DMS 273 treated with DMSO at 0.1 percent for 48 hours (cell line): ENCODE measurements around the gene UCKL1.
"Not testable (repeated sequence)": the region's sequence is repeated elsewhere in the genome, so short reads cannot be mapped to it uniquely, and the experiment has no call there.

Experiments
- DNase-seq: peaks from one replicate; lab custom pipeline; 2025; lab: John Stamatoyannopoulos, UW

UCKL1 gene

DNA sequence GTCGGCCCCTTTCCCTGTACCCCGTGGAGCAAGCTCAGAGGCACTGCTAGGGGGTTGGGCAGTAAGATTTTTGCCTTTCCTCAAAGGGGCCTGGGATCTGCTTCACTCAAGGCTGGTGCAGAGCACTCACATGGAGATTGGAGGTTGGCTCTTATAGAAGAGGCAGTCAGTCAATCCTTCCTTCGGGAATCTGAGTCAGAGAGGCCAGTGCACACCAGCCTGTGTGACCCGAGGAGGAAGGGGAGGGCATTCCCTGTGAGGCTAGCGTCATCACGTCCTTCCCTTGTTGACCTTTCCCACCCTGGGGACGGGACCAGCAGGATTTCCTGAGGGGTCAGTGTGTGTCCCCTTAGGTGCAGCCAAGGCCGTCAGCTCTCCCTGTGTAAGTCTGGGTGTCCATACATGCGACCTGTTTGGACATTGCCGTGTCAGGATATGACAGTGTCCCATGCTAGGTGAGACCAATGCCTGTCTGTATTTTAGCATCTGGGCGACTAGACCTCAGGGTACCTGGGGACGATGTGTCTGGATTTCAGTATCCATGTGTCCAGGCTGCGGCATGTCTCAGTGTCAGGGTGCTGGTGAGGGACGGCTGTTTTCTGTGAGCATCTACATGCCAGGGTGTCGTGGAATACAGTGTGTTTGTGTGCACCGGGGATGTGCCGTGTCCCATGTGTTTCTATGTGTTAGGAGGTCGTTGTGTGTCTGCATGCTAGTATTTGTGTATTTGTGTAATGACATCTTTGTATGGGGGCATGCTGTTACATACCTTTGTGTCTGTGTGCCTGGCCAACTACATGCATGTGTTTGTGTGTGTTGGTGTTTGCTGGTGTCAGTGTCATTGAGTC is 16.3 kb upstream of the UCKL1 start:
- DNase-seq, result no peak

DNA sequence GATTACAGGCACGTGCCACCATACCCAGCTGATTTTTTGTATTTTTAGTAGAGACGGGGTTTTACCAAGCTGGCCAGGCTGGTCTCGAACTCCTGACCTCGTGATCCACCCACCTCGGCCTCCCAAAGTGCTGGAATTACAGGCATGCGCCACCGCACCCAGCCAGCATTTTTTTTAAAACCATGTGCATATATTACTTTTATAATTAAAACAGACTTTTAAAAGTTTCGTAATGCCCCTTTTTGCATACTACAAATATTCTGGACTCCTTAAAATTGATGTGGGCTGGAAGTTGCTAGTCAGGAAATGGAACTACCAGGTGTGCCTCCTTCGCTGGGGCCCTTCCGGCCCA is 15.7 kb upstream of the UCKL1 start:
- DNase-seq, result not testable (repeated sequence)

DNA sequence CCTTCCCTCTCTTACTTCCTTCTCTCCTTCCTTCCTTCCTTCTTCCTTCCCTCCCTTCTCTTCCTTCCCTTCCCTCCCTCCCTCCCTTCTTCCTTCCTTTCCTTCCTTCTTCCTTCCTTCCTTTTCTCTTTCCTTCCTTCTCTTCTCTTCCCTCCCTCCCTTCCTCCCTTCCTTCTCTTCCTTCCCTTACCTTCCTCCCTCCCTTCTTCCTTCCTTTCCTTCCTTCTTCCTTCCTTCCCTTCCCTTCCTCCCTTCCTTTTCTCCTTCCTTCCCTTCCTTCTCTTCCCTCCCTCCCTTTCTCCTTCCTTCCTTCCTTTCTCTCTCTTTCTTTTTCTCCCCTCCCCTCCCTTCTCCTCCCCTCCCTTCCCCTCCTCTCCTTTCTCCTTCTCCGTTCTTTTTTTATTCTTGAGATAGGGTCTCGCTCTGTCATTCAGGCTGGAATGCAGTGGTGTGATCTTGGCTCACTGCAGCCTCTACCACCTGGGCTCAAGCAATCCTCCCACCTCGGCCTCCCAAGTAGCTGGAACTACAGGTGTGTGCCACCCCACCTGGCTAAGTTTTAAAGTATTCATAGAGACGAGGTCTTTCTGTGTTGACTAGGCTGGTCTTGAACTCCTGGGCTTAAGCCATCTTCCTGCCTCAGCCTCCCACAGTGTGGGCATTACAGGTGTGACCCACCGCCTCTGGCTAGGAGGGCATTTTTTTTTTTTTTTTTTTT is 14.7 kb upstream of the UCKL1 start:
- DNase-seq, result no peak

DNA sequence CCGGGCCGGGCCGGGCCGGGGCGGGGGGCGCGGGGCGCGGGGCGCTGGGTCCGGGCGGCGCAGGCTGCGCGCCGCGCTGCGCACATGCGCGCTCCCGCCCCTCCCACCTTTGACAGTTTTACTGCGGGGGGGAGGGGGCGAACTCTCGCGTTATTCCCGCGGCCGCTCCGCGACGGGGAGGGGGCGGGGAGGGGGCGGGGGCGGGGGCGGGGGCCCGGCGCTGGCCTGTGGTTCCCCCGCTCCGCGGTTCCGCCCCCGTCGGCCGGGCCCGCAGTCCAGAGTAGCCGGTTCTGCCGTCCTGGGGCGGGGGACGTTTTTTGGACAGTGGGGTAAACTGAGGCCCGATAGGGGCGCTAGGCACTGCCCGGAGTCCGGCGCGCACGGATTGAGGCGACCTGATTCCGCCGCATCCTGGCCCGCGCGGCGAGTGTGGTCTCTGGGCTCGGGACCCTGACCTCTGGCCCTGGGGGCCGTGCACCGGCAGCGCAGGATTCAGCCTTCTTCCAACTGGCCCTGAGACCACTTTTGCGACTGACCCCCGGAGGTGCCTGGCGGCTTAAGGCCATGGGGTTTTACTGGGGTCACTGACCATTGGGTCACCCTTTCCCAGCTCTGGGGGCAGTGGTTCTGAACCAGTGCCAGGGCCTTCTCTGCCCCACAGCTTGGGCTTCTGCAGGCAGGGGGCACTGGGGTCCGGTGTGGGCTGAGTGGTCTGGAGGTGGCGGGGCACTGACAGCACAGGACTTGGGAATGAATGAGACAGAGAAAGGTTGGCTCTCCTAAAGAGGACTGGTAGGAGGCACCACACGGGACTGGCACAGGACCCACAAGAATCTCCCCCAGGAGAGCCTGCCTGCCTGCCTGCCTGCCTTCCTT is 13.9 kb upstream of the UCKL1 start, which contains the start of gene ZNF512B:
TSS of gene ZNF512B (minus strand) at position 93 of the 876 bp plus-strand sequence. CDS start 1,980 bp downstream, outside the sequence.
- DNase-seq, result no peak

DNA sequence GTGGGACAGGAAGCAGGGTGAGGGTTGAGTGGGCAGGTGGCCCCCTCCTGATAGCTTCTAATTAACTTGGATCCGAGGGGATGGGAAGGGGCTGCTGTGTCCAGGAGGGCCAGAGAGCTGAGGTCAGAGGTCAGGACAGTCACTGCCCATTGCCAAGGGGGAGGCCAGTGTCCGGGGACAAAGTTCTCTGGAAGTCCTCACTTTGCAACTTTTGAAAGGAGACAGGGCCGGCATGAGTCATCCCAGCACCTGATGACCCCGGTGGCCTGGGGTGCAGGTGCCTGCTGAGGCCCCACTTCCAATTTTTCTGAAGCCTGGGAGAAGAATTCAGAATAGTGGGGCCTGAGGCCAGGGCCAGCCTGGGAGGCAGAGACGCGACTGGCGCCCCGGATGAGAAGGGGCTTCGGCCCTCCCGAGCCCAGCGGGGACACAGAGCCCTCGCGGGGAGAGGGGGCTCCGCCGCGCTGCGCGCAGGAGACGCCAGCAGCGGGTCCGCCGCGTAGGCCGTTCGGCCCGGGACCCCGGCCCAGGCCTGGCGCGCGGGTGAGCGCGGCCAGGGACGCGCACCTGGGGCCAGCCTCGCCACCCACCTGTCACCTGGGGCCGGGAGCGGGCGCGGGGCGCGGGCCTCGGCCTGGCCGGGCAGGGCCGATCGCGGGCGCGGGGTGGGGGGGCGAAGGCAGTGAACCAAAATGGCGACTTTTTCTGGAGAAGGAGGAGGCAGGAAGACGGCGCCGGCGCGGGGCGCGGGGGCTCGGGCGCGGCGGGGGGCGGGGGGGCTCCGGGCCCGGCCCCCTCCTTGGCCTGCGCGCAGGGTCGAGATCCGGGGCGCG is 12.9 kb upstream of the UCKL1 start:
- DNase-seq, result no peak

DNA sequence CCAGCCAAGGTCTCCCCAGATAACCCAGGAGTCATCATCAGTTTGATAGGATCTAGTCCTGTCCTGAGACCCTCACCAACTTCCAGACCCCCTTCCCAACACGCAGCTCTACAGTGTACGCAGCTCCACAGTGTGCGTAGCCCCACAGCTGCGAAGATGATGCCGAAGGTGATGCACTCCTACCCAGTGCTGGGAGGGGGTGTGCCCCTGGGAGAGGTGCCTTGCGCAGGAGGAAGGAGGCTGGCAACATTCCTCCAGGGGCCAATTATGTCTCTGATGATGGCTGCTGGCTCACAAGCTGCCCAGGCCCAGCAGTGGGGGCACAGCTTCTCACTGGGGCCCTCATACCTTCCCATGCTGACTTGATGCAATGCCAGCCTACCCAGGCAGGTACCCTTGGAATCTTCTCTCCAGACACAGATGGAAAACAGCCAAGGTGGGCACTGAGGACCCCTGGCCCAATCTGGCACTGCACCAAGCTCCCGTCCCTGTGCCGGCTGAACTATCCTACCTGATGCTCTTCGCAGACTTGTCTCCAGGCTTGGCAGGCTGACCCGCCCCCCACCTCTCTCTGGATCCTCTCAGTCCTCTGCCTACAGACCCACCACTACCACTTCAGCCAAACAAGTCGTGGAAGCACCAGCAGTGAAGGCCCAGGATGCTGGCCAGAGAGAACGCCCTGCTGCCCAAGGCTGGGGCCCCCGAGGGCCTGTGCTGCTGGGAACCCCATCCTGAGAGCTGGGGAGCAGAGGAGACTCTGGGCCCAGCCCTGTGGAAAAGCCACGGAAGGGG is 12.1 kb upstream of the UCKL1 start:
- DNase-seq, result no peak

DNA sequence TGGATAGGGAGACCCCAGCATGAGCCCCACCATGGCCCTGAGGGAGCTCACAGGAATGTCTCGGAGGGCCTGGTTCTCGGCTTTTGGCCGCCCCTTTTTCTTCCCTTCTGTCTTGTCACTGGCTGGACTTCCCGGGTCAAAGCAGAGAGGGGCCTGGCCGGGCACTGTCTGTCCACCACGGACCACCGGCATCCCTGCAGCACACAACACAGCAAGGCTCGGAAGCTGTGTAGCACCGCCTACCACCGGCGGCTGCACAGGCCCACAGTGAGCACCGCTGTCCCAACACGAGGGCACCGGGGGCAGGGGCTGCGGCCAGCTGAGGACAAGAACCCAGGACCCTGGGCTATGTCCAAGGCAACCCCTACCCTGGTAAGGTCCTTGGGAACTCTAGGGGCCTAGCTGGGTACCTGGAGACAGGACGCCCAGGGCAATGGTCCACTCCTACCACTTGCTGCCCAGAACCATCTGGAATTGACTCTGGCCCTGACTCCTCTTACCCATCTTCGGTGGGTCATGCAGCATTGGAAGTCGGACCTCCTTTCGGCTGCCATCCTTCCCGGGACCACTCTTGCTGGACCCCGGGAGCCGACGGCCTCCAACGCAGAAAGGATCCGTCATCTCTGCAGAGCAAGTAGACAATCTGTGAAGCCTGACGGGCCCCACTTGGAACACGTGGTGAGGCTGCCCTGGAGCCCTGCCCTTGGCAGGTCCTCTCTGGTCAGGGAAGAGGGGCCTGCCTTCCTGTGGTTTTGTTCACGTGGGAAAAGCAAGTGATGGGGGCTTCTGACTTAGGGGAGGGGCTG is 11.3 kb upstream of the UCKL1 start:
- DNase-seq, result no peak

DNA sequence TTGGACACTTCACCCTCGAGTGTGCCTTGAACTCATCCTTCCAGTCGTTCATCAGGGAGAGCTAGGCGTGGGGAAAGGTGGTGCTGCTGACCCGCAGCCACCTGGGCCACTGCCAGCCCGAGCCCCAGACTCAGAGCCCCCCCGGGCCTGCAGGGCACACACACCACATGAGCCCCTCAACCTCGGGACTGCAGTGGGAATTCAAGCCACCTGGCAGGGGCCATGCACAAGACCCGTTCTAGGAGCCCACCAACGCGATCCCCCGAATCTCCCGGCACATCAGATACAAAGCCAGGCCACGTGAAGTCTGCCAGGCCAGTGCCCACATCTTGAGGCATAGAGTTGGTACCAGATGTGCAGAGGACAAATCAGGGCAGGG is 10.7 kb upstream of the UCKL1 start:
- no peak for DNase-seq

DNA sequence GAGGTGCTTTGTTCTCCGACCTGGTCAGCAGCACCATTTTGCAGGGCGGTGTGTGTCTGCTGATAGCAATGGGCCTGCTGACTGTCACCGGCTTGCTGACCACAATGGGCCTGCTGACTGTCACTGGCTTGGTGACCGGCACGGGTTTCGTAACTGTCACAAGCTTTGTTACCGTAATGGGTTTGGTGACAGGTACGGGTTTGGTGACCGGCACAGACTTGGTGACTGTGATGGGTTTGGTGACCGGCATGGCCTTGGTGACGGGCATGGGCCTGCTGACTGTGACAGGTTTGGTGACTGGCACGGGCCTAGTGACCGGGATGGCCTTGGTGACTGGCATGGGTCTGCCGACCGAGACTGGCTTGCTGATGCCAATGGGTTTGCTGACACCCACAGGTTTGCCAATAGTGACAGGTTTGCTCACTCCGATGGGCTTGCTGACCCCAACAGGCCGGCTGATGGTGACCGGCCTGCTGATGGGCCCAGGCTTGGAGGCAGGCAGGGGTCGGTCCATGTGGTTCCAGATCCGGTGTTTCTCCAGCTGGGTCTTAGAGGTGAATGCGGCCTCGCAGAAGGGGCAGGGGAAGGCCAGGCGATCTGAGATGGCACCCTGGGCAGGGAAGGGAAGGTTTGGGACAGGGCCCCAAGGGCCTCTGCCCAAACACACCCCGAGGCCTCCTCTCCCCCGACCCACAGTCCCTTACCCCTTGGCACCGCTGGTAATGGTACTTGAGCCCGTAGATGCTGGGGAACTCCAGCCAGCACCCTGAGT is 10.1 kb upstream of the UCKL1 start:
- no peak for DNase-seq

DNA sequence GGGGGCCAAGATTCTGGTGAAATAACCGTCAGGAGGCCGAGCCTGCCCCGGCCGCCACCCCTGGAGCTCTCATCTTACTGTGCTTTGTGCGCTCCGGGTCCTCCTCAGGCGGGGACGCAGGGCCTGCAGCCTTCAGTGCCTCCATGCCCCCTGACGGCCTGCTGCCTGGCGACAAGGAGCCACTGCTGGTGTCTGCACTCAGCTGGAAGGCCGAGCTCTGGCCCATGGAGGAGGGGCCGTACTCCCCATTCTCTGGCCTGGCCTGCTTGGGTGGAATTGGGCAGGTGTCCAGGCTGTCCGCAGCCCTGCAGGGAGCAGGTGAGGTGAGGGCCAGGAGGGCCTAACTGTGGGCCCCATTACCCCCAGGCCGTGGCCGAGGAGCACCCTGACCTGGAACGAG is 8.2 kb upstream of the UCKL1 start:
- DNase-seq, result no peak

DNA sequence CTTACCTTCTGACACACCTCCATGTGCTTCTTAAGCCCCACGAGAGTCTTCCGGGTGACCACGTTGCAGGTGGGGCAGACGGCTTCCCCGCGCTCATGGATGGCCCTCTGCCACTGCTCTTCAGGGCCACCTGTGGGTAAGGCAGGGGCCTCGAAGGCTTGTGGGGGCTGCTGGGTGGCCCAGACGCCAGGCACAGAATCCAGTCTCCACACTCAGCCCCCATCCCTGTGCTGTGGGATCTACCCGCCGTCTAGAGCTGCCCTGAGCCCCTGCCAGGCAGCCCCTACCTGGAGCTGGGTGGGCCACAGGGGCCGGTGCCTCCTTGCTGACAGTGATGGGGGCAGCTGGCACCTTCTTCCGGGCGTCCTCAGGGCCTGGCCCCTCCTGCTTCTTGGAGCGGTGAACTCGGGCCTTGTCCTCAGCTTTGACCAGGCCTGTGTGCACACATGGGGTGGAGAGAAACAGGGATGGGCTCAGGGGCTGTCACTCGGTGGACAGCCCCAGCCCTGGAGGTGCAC is 7.6 kb upstream of the UCKL1 start:
- DNase-seq, result no peak

DNA sequence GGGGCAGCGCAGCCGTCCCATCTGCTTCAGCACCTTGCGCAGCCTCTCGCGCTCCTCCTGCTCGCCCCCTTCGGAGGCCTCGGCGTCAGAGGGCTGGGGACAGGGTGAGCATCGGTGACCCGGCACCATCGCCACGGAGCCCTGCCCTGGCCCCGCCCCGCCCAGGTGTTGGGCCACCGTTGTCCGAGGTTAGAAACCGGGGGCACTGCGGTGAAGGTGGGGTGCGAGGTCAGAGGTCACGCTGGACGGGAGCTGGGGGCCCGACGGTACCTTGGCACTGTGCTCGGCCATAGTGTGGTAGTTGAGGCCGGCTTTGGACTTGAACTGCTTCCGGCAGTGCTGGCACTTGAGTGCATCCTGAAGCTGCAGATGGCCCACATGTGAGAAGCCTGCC is 7.1 kb upstream of the UCKL1 start:
- no peak for DNase-seq

DNA sequence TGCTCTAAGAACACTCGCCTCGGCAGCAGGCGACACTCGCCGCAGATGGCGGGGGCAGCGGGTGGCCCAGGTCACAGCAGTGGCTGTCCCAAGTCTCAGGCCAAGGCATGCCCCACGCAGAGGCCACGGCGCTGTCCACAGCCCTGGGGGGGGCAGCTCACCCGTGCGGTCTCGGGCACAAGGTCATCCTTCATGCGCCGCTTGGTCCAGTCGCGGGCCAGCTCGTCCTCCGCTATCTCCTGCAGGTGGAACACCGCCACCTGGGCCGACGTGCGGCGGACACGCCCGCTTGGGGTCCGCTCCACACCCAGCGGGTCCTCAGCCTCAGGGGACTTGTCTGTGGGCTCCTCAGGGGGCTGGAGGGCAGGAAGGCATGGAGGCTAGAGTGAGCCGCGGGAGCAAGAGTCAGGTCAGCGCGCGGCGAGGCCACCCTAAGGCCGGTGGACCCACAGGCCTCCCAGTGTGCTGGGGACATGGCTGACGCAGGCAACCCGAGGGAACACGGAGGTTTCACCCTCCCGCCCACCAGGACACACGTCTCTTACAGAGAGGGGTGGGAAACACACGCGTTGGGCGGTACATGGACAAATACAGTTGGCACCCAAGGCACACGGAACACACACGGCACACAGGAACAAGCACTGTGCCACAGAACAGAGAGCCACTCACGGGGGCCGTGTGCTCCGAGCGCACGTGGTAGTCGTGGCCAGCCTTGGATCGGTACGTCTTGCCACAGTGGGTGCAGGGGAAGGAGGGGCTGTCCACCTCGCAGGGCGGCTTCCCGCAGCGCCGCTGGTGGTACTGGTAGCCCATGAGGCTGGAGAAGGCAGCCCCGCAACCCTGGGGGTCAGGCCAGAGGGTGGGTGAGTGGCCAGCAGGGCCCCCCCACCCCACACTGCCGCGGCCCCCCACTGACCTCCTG is 6.5 kb upstream of the UCKL1 start:
- DNase-seq, result no peak

DNA sequence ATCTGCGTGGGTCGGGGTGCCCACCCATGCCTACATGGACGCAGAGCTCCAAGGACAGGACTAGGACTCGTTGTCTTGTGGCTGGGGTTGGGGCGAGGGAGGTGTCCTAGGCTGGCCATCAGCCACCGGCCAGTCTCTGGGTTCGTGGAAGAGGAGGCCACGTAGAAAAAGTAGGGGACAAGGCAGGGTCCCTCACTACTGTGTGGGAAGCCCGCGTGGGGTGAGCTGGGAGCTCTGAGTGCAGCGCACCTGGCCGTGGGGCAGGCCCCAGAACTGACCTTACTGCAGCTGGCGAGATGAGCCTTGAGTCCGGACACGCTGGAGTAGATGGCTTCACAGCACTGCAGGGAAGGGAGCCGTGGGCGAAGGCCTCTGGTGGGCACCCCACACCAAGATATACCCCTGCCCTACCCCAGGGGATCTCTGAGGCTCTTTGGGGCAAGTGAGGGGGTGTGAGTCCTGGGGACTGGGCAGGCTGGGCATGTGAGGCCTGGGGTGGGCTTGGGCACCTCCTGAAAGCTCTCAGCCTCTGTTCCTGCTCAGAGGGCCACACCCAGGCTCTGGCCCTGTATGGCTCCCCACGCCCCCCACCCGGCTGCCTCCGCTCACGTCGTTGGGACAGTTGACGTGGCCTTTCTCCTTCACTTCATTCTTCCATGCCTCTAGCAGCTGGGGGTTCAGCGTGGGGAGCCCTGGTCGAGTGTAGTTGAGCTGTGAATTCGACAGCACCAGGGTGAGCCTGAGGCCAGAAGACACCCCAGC is 5.6 kb upstream of the UCKL1 start:
- DNase-seq, result no peak

DNA sequence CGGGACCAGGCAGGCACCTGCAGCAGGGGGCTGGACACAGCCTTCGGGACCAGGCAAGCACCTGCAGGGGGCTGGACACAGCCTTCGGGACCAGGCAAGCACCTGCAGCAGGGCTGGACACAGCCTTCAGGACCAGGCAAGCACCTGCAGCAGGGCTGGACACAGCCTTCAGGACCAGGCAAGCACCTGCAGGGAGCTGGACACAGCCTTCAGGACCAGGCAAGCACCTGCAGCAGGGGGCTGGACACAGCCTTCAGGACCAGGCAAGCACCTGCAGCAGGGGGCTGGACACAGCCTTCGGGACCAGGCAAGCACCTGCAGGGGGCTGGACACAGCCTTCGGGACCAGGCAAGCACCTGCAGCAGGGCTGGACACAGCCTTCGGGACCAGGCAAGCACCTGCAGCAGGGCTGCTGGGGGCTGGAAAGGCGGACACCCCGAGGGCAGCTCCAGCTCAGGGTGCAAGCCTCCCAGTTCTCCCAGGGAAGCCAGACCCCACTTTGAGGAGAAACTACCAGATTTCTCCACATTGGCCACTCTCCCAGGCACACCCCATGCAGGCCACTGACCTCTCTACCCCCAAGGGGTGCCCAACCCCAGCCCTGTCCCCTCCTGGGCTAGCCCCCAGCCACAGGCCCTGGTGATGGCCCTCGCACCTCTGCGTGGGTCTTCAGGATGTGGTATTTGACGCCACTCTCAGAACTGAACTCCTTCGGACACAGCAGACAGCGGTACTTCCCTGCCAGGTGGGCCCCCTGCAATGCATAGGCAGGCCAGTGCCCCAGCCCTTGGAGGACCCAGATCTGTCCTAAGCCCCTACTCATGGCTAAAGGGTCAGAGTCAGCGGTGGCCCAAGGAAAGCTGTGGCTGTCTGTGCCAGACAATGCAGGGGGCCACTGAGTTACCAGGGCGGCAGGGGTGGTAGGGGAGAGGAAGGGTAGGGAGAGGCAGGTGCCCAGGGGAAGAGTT is 4.7 kb upstream of the UCKL1 start:
- DNase-seq, result not testable (repeated sequence)

DNA sequence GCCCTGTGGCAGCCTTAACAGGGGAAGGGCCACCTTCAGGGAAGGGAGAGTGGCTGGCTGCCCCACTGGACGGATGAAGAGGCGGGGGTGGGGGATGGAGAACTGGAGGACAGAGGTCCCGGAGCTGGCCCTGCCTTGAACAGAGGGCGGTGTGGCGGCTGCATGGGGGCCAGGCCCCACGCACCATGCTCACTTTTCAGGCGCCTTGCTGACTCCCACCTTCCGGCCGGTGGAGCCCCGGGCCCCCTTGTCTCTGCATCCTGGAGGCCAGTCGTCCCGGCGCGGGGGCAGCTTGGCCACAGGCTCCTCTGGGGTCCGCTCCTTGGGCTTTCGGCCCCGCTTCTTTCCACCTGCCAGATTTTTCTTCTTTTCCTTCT is 3.5 kb upstream of the UCKL1 start:
- no peak for DNase-seq
